Astrocyte (in vitro differentiated cells and primary cell): ENCODE results near the gene C9.

ENCODE experiments used
- EZH2 ChIP-seq: IDR thresholded peaks from 2 replicates; pipeline ENCODE4 v1.6.1; 2012; ENCODE audit warnings: mild to moderate bottlenecking, low read length, inconsistent platforms; ENCODE audit not compliant: insufficient read depth
- TF ChIP-seq, protein P1 (sequence below): IDR thresholded peaks from 2 replicates; pipeline ENCODE4 v1.5.1; 2011; ENCODE audit warnings: low read depth, mild to moderate bottlenecking, inconsistent platforms, low read length, moderate library complexity; ENCODE audit not compliant: insufficient read depth

DNA sequence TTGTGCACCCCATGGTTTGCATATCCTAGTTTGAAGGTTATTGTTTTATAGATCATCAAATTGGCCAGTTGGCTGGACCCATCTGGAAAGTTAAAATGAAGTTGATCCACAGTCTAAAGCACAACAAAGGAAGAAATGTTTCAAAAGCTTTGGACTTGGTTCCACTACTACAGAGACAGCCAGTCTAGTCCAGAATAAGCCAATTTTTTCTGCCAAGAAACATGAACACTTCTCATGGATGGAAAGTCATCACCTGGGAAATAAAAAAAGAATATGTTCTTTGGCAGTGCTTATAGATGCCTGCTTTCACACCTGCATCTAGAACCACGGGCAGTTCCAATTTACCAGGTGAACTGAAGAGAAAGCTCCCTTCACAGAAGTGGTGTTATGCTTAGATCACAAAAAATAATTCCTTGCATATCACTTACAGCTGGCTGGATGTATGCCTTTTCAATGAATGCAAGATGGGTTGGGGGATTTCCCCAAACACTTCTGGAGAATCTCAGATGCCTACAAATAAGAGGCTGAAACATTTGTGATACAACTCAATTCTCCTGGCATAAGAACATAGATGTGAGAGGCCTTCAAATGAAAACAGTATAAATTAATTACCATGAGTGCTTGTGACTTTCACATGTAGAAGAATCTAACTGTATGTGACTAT is 26.9 kb downstream of the C9 start:
- TF ChIP-seq, protein P1, sequence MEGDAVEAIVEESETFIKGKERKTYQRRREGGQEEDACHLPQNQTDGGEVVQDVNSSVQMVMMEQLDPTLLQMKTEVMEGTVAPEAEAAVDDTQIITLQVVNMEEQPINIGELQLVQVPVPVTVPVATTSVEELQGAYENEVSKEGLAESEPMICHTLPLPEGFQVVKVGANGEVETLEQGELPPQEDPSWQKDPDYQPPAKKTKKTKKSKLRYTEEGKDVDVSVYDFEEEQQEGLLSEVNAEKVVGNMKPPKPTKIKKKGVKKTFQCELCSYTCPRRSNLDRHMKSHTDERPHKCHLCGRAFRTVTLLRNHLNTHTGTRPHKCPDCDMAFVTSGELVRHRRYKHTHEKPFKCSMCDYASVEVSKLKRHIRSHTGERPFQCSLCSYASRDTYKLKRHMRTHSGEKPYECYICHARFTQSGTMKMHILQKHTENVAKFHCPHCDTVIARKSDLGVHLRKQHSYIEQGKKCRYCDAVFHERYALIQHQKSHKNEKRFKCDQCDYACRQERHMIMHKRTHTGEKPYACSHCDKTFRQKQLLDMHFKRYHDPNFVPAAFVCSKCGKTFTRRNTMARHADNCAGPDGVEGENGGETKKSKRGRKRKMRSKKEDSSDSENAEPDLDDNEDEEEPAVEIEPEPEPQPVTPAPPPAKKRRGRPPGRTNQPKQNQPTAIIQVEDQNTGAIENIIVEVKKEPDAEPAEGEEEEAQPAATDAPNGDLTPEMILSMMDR, result no peak
- TF ChIP-seq EZH2, result no peak
